ENCODE data around the gene CORO1C. TPM values are rescaled to one million over a fixed set of nuclear protein-coding genes. Genes with fewer than 3 reads are reported as not detected.

CORO1C gene
- total RNA-seq, 1 donor from 2014 or later = 391 TPM

GRCh38 chr12:108770963-108771362 is 39.6 kb upstream of the CORO1C start:
- Histone ChIP-seq H3K36me3 (ENCODE audit: insufficient read depth, low read length) (no peaks in the 10 kb centered on the region), H3K27ac (ENCODE audit: low read depth, low read length) (no peak overlapping the region), H3K4me2 (ENCODE audit: low read length) (no peak overlapping the region), H3K4me1 (ENCODE audit: insufficient read depth, low read length) (peaks cover 7% of the 10 kb centered on the region), H3K27me3 (ENCODE audit: insufficient read depth, low read length) (no peaks in the 10 kb centered on the region), H2AFZ (ENCODE audit: low read depth, low read length) (no peak overlapping the region), H3K4me3 (ENCODE audit: insufficient read depth, low read depth, low read length) (no peak overlapping the region), H3K9ac (ENCODE audit: low read length) (no peak overlapping the region), H3K9me3 (ENCODE audit: insufficient read depth, low read depth, low read length) (no peaks in the 10 kb centered on the region), H3K79me2 (ENCODE audit: insufficient read depth, low read length) (no peaks in the 10 kb centered on the region), H4K20me1 (ENCODE audit: insufficient read depth, low read length) (no peaks in the 10 kb centered on the region)
- H3K4me1 Mint-ChIP-seq (ENCODE audit: low read depth, unreplicated experiment) = peaks cover 1% of the 10 kb centered on the region
- no peaks in the 10 kb centered on the region for H3K9me3 Mint-ChIP-seq (ENCODE audit: unreplicated experiment)
- TF ChIP-seq EZH2 (IDR thresholded peaks at IDR 0.05; ENCODE audit: insufficient read depth, low read length) (no peak), CTCF (IDR thresholded peaks at IDR 0.05; ENCODE audit: insufficient read depth, low read depth, low read length) (no peak)
- no peak for DNase-seq (ENCODE audit: low read depth)
- H3K4me3 Mint-ChIP-seq (ENCODE audit: unreplicated experiment) = no peak overlapping the region
- no peak overlapping the region for H3K27ac Mint-ChIP-seq (ENCODE audit: unreplicated experiment)
- no peak for FAIRE-seq
- H3K27me3 Mint-ChIP-seq (ENCODE audit: low read depth, unreplicated experiment) = peaks cover 22% of the 10 kb centered on the region
- peaks cover under 1% of the 10 kb centered on the region for H3K36me3 Mint-ChIP-seq (ENCODE audit: low read depth, unreplicated experiment)

GRCh38 chr12:108770269-108770829 is 39.0 kb upstream of the CORO1C start:
- Mint-ChIP-seq H3K9me3 (ENCODE audit: unreplicated experiment) (peaks cover 2% of the 10 kb centered on the region), H3K4me1 (ENCODE audit: low read depth, unreplicated experiment) (peaks cover 1% of the 10 kb centered on the region), H3K36me3 (ENCODE audit: low read depth, unreplicated experiment) (peaks cover 2% of the 10 kb centered on the region), H3K27me3 (ENCODE audit: low read depth, unreplicated experiment) (peaks cover 23% of the 10 kb centered on the region), H3K27ac (ENCODE audit: unreplicated experiment) (no peak overlapping the region), H3K4me3 (ENCODE audit: unreplicated experiment) (no peak overlapping the region)
- H3K9ac ChIP-seq (ENCODE audit: low read length) = no peak overlapping the region
- H3K27ac ChIP-seq (ENCODE audit: low read depth, low read length) = no peak overlapping the region
- H3K4me3 ChIP-seq (ENCODE audit: insufficient read depth, low read depth, low read length) = no peak overlapping the region
- no peak overlapping the region for H2AFZ ChIP-seq (ENCODE audit: low read depth, low read length)
- no peak overlapping the region for H3K4me2 ChIP-seq (ENCODE audit: low read length)
- DNase-seq (ENCODE audit: low read depth) = no peak
- H3K79me2 ChIP-seq (ENCODE audit: insufficient read depth, low read length) = no peaks in the 10 kb centered on the region
- no peak for TF ChIP-seq CTCF (IDR thresholded peaks at IDR 0.05; ENCODE audit: insufficient read depth, low read depth, low read length)
- TF ChIP-seq EZH2 (IDR thresholded peaks at IDR 0.05; ENCODE audit: insufficient read depth, low read length) = no peak
- no peaks in the 10 kb centered on the region for H3K9me3 ChIP-seq (ENCODE audit: insufficient read depth, low read depth, low read length)
- peaks cover 7% of the 10 kb centered on the region for H3K4me1 ChIP-seq (ENCODE audit: insufficient read depth, low read length)
- no peaks in the 10 kb centered on the region for H4K20me1 ChIP-seq (ENCODE audit: insufficient read depth, low read length)
- H3K27me3 ChIP-seq (ENCODE audit: insufficient read depth, low read length) = no peaks in the 10 kb centered on the region
- H3K36me3 ChIP-seq (ENCODE audit: insufficient read depth, low read length) = no peaks in the 10 kb centered on the region
- no peak for FAIRE-seq

All from astrocyte (in vitro differentiated cells and primary cell).